Esophagus muscularis mucosa (tissue), 3 donors: ENCODE results near the gene NT5DC2.

Experiments
- POLR2A ChIP-seq: fragments of 450-650 bp; IDR thresholded peaks from one replicate; pipeline ENCODE4 v1.6.1; 2017; ENCODE audit warnings: antibody characterized with exemption, moderate library complexity, mild to moderate bottlenecking, low read depth
- POLR2AphosphoS5 ChIP-seq, 2 donors: sonication (generic); formaldehyde crosslinking; IDR thresholded peaks; one replicate each; pipeline ENCODE4 v1.6.1; 2017; ENCODE audit warnings: antibody characterized with exemption in 2 of 2
- TF ChIP-seq, protein P1 (sequence below), 3 experiments: fragments of 200-600 bp in 2 of 3; fragments of 450-650 bp in 1 of 3; sonication (generic) in 2 of 3; IDR thresholded peaks; one replicate each; pipeline ENCODE4 v1.5.1; 2017 to 2019; ENCODE audit warnings: antibody characterized with exemption in 3 of 3, mild to moderate bottlenecking in 2 of 3, moderate library complexity in 1 of 3

DNA sequence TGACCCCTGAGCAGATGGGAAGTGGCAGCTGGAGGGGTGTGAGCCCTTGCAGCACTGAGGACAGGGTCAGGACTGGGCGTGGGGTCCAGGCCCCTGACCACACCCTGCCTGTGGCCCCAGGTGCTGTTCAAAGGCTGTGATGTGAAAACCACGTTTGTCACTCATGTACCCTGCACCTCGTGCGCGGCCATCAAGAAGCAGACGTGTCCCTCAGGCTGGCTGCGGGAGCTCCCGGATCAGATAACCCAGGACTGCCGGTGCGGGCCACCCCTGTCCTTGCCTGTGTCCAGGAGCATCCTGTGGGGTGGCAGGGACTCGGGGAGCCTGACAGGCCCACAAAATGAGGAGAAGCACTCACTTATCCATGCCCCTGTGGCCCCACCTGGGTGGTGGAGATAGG, 32.6 kb downstream of the NT5DC2 start:
- TF ChIP-seq, protein P1, sequence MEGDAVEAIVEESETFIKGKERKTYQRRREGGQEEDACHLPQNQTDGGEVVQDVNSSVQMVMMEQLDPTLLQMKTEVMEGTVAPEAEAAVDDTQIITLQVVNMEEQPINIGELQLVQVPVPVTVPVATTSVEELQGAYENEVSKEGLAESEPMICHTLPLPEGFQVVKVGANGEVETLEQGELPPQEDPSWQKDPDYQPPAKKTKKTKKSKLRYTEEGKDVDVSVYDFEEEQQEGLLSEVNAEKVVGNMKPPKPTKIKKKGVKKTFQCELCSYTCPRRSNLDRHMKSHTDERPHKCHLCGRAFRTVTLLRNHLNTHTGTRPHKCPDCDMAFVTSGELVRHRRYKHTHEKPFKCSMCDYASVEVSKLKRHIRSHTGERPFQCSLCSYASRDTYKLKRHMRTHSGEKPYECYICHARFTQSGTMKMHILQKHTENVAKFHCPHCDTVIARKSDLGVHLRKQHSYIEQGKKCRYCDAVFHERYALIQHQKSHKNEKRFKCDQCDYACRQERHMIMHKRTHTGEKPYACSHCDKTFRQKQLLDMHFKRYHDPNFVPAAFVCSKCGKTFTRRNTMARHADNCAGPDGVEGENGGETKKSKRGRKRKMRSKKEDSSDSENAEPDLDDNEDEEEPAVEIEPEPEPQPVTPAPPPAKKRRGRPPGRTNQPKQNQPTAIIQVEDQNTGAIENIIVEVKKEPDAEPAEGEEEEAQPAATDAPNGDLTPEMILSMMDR (IDR thresholded peaks at IDR 0.05), result no peak
- TF ChIP-seq POLR2AphosphoS5 (IDR thresholded peaks at IDR 0.05) (no peak), POLR2A (no peak)
